DND-41 (cell line): Measurements from ENCODE around the gene SRRM4.

Source experiments
- ATAC-seq: fragments of 200-7000 bp; cut with Tn5 transposase; 3 replicates; pipeline ENCODE4 v1.9.1; 2021; ENCODE audit warnings: low read depth; ENCODE audit not compliant: insufficient read depth
- DNase-seq: peaks from one replicate; pipeline ENCODE4 v3.0.0-alpha.2; 2020
- H2AFZ ChIP-seq: 2 replicates; pipeline ENCODE4 v1.6.0; 2012; ENCODE audit warnings: low read depth, low read length
- H3K27ac ChIP-seq: 2 replicates; pipeline ENCODE4 v1.5.1; 2012; ENCODE audit warnings: low read length, inconsistent platforms
- H3K27me3 ChIP-seq: fragments of 200-600 bp; sonication (generic); 2 replicates; pipeline ENCODE4 v1.6.0; 2012; ENCODE audit warnings: low read length, mild to moderate bottlenecking, inconsistent platforms; ENCODE audit not compliant: insufficient read depth, poor library complexity
- H3K36me3 ChIP-seq: 2 replicates; pipeline ENCODE4 v1.5.1; 2012; ENCODE audit warnings: low read length, inconsistent platforms; ENCODE audit not compliant: insufficient read depth
- H3K4me1 ChIP-seq: 2 replicates; pipeline ENCODE4 v1.5.1; 2012; ENCODE audit warnings: mild to moderate bottlenecking, low read length; ENCODE audit not compliant: insufficient read depth
- H3K4me2 ChIP-seq: 2 replicates; pipeline ENCODE4 v1.6.0; 2012; ENCODE audit warnings: mild to moderate bottlenecking, moderate library complexity, low read length, inconsistent platforms; ENCODE audit not compliant: insufficient read depth
- H3K4me3 ChIP-seq, 2 experiments: fragments of 200-600 bp in 1 of 2; shearing (Covaris generic) in 1 of 2; 2 replicates each; pipeline ENCODE4 v1.5.1; 2012 to 2016; ENCODE audit warnings: inconsistent platforms in 2 of 2, low read length in 2 of 2, mild to moderate bottlenecking in 2 of 2, low read depth in 1 of 2, moderate library complexity in 1 of 2
- H3K79me2 ChIP-seq: 2 replicates; pipeline ENCODE4 v1.6.0; 2012; ENCODE audit warnings: low read length, inconsistent platforms; ENCODE audit not compliant: insufficient read depth
- H3K9ac ChIP-seq: 2 replicates; pipeline ENCODE4 v1.6.0; 2012; ENCODE audit warnings: low read depth, mild to moderate bottlenecking, inconsistent platforms, low read length, moderate library complexity
- H3K9me3 ChIP-seq: 2 replicates; pipeline ENCODE4 v1.5.1; 2012; ENCODE audit warnings: low read length, moderate library complexity, mild to moderate bottlenecking, inconsistent platforms; ENCODE audit not compliant: insufficient read depth, severe bottlenecking
- H4K20me1 ChIP-seq: 2 replicates; pipeline ENCODE4 v1.6.0; 2012; ENCODE audit warnings: low read length; ENCODE audit not compliant: insufficient read depth
- EZH2 ChIP-seq: IDR thresholded peaks from 3 replicates; pipeline ENCODE4 v1.6.1; 2012; ENCODE audit warnings: borderline replicate concordance, low read depth, mild to moderate bottlenecking, moderate library complexity, low read length, inconsistent platforms; ENCODE audit not compliant: severe bottlenecking
- TF ChIP-seq, protein P1 (sequence below): IDR thresholded peaks from 2 replicates; pipeline ENCODE4 v1.5.1; 2012; ENCODE audit warnings: borderline replicate concordance, low read length, moderate library complexity, mild to moderate bottlenecking; ENCODE audit not compliant: poor library complexity, severe bottlenecking; ENCODE audit errors: extremely low read depth

Gene SRRM4

DNA sequence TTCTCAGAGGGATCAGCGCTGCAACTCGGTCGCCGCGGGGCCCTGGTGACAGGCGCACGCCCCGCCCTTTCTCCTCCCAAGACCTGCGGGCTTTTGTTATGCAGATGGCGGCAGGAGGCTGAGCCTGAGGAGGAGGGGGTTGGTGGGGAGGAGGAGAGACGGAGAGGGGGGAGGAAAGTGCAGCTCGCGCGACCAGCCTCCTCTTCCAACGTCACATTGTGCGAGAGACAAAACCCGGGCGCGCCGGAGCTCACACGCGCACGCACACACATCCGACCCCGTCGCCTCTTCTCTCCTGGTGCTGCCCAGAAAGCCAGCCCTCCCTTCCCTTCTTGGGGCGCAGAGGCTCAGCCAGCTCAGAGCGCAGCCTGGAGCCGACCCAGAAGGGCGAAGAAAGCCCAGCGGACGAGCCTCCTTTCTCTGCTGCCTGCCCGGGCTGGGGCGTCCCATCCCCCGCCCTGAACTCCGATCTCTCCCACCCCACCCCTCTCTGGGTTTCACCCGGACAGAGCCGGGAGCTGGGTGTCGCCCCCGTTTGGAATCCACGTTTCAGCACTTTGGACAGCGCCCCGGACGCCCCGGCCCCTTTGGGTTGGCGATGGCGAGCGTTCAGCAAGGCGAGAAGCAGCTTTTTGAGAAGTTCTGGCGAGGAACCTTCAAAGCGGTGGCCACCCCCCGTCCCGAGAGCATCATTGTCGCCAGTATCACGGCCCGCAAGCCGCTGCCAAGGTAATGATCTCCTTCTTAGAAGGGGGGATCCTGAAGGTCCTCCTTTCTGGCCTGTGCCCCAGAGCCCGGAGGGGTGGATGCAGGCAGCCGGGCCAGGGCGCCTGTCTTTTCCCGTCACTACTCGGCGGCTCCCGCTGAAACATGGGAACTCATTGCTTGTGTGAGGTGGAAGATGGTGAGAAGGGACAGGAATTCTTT lies at the start of gene SRRM4:
TSS of gene SRRM4 (plus strand) at position 257 of the 927 bp plus-strand sequence. CDS start at position 599, 342 bp downstream.
- H3K36me3 ChIP-seq: no peaks in the 10 kb centered on the region
- H3K4me2 ChIP-seq: no peak within 1 kb of the TSS
- H4K20me1 ChIP-seq: no peaks in the 10 kb centered on the region
- peak; percentile 9 for DNase-seq
- H3K9me3 ChIP-seq: no peaks in the 10 kb centered on the region
- no peaks in the 10 kb centered on the region for H3K27me3 ChIP-seq
- no peak within 1 kb of the TSS for H3K4me3 ChIP-seq
- no peaks in the 10 kb centered on the region for H3K4me1 ChIP-seq
- no peak for ATAC-seq
- no peak within 1 kb of the TSS for H3K9ac ChIP-seq
- H3K27ac ChIP-seq: no peak within 1 kb of the TSS
- H3K79me2 ChIP-seq: no peaks in the 10 kb centered on the region
- TF ChIP-seq, protein P1, sequence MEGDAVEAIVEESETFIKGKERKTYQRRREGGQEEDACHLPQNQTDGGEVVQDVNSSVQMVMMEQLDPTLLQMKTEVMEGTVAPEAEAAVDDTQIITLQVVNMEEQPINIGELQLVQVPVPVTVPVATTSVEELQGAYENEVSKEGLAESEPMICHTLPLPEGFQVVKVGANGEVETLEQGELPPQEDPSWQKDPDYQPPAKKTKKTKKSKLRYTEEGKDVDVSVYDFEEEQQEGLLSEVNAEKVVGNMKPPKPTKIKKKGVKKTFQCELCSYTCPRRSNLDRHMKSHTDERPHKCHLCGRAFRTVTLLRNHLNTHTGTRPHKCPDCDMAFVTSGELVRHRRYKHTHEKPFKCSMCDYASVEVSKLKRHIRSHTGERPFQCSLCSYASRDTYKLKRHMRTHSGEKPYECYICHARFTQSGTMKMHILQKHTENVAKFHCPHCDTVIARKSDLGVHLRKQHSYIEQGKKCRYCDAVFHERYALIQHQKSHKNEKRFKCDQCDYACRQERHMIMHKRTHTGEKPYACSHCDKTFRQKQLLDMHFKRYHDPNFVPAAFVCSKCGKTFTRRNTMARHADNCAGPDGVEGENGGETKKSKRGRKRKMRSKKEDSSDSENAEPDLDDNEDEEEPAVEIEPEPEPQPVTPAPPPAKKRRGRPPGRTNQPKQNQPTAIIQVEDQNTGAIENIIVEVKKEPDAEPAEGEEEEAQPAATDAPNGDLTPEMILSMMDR: no peak
- no peak for TF ChIP-seq EZH2
- H2AFZ ChIP-seq: no peak within 1 kb of the TSS

GRCh38 chr12:118946256-118946655 lies 35.1 kb upstream of the SRRM4 start:
- no peaks in the 10 kb centered on the region for H3K27me3 ChIP-seq
- no peak overlapping the region for H3K27ac ChIP-seq
- no peaks in the 10 kb centered on the region for H3K36me3 ChIP-seq
- no peak overlapping the region for H3K4me3 ChIP-seq
- TF ChIP-seq, protein P1: no peak
- no peak for TF ChIP-seq EZH2
- no peaks in the 10 kb centered on the region for H4K20me1 ChIP-seq
- no peaks in the 10 kb centered on the region for H3K79me2 ChIP-seq
- H2AFZ ChIP-seq: no peak overlapping the region
- DNase-seq: no peak
- H3K4me2 ChIP-seq: no peak overlapping the region
- ATAC-seq: no peak
- H3K9me3 ChIP-seq: no peaks in the 10 kb centered on the region
- H3K9ac ChIP-seq: no peak overlapping the region
- H3K4me1 ChIP-seq: no peaks in the 10 kb centered on the region

- Histone ChIP-seq H3K9me3 (no peaks in the 10 kb centered on the region), H3K27me3 (peaks cover 4% of the 10 kb centered on the region), H4K20me1 (no peaks in the 10 kb centered on the region), H3K4me2 (no peak overlapping the region), H3K9ac (no peak overlapping the region), H3K27ac (no peak overlapping the region), H3K36me3 (no peaks in the 10 kb centered on the region), H3K4me1 (no peaks in the 10 kb centered on the region), H3K4me3 (no peak overlapping the region), H2AFZ (no peak overlapping the region), H3K79me2 (no peaks in the 10 kb centered on the region)
- ATAC-seq: no peak
- TF ChIP-seq EZH2: no peak
- TF ChIP-seq, protein P1: no peak
- DNase-seq: no peak
Observed at GRCh38 chr12:118958520-118958919, 22.8 kb upstream of the SRRM4 start.
